SK-N-MC (cell line): ENCODE measurements around the gene SLC27A1.
"Not testable (repeated sequence)": the region's sequence is repeated elsewhere in the genome, so short reads cannot be mapped to it uniquely, and the experiment has no call there.

ENCODE experiments used
- DNase-seq: peaks from one replicate; pipeline ENCODE4 v3.0.0-alpha.2; 2011; ENCODE audit warnings: low read depth, low spot score
- H3K27ac ChIP-seq: fragments of 200-600 bp; sonication (generic); 2 replicates; pipeline ENCODE4 v1.5.1; 2016; ENCODE audit warnings: mixed run types
- H3K36me3 ChIP-seq: fragments of 200-600 bp; sonication (generic); 2 replicates; pipeline ENCODE4 v1.6.1; 2017; ENCODE audit warnings: antibody characterized with exemption, low read length, mixed read lengths; ENCODE audit not compliant: insufficient read depth
- H3K4me3 ChIP-seq: fragments of 200-600 bp; sonication (generic); 2 replicates; pipeline ENCODE4 v1.5.1; 2016
- H3K9ac ChIP-seq: fragments of 200-600 bp; sonication (generic); 2 replicates; pipeline ENCODE4 v1.8.0; 2017; ENCODE audit warnings: mixed run types, mixed read lengths; ENCODE audit not compliant: insufficient read length
- H3K9me3 ChIP-seq: fragments of 200-600 bp; sonication (generic); 2 replicates; pipeline ENCODE4 v1.6.1; 2017; ENCODE audit warnings: low read depth, mild to moderate bottlenecking, antibody characterized with exemption, low read length, moderate library complexity, mixed read lengths
- EZH2 ChIP-seq: fragments of 200-600 bp; sonication (generic); IDR thresholded peaks from one replicate; pipeline ENCODE4 v1.6.1; 2017; ENCODE audit warnings: antibody characterized with exemption
- FOXP2 ChIP-seq: optimal IDR thresholded peaks from 2 replicates; pipeline ENCODE3; 2011; ENCODE audit warnings: mild to moderate bottlenecking, moderate library complexity; ENCODE audit not compliant: insufficient read depth; ENCODE audit errors: extremely low read length, control extremely low read depth
- POLR2AphosphoS5 ChIP-seq: IDR thresholded peaks from 2 replicates; pipeline ENCODE4 v1.6.1; 2012; ENCODE audit warnings: mild to moderate bottlenecking, low read depth, low read length, borderline replicate concordance

The SLC27A1 gene

DNA sequence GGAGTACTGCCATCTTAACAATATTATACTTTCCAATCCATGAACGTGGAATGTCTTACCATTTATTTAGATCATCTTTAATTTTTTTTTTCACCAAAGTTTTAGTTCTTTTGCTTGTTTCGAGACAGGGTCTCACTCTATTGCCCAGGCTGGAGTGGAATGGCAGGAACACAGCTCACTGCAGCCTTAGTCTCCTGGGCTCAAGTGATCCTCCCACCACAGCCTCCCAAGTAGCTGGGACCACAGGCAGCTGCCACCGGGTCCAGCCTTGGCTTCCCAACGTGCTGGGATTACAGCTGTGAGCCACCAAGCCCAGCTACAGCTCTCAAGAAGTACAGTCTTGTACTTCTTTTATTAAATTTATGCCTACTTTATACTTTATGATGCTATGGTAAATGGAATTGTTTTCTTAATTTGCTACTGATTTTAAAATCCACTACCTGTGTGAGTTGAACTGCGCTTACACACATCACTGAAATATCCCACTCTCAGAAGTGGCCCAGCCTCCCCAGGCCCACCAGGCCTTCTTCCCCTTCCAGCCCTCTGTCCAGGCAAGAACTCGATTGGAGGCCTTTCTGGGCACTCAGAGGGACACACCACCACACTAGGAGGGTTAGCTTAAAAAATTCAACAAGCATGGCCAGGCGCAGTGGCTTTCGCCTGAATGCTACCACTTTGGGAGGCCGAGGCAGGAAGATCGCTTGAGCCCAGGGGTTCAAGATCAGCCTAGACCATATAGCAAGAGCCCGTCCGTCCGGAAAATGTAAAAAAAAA is 40.1 kb downstream of the SLC27A1 start:
- peak overlapping the region; percentile 97 for H3K4me3 ChIP-seq
- no peaks in the 10 kb centered on the region for H3K36me3 ChIP-seq
- peak overlapping the region; percentile 96 for H3K9ac ChIP-seq
- DNase-seq: no peak
- no peak overlapping the region for H3K27ac ChIP-seq
- TF ChIP-seq FOXP2 (no peak), POLR2AphosphoS5 (no peak), EZH2 (no peak)
- H3K9me3 ChIP-seq: no peaks in the 10 kb centered on the region

DNA sequence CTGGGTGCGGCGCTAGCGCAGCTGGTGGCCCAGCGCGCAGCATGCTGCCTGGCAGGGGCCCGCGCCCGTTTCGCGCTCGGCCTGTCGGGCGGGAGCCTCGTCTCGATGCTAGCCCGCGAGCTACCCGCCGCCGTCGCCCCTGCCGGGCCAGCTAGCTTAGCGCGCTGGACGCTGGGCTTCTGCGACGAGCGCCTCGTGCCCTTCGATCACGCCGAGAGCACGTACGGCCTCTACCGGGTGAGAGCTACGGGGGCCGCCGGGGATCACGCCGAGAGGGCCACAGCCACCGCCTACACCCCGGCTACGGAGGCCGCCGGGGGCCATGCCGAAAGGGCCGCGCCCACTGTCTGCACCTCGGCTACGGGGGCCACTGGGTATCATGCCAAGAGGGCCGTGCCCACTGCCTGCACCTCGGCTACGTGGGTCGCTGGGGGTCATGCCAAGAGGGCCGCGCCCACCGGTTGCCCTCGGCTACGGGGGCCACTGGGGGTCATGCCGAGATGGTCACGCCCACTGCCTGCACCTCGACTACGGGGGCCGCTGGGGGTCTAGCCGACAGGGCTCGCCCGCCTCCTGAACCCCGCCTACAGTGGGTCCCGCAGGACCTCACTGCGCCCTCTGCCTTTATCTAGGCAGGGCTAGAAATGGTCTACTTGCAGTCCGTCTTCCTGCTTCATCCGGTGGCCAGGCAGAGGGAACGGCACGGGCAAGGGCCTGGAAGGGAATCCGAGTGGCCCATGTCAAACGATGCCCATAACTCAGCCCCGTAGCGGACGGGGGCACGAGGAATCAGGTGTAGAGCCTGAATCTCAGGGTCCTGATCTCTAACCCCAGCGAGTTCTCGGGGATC is 41.6 kb downstream of the SLC27A1 start:
- Histone ChIP-seq H3K4me3 (peak overlapping the region; percentile 97), H3K9me3 (no peaks in the 10 kb centered on the region), H3K27ac (0 out of 2 replicates have a peak overlapping the region, but pooled peaks have one; percentile 62), H3K36me3 (peaks cover 5% of the 10 kb centered on the region; the same call in 1 of the 2 replicates), H3K9ac (peak overlapping the region; percentile 96)
- DNase-seq: no peak
- TF ChIP-seq POLR2AphosphoS5 (no peak), FOXP2 (no peak), EZH2 (no peak)

DNA sequence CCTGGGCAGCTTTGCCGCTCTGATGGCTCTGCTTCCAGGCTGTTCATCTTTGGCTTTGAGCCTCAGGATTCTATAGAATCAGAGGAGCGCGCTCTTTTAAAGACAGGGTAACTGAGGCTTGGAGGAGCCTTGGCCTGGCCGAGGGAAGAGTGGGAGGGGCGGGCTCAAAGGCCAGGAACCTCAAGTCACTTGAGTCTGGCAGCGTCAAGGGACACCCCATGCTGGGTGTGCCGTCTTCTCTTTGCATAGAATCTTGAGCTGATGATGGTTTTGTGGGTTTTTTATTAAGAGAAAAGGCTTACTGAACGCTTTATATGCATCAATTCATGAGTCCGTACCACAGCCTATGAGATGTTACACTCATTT is 42.2 kb downstream of the SLC27A1 start:
- TF ChIP-seq POLR2AphosphoS5 (no peak), EZH2 (no peak)
- peak overlapping the region; percentile 96 for H3K9ac ChIP-seq
- H3K4me3 ChIP-seq: peak overlapping the region; percentile 97
- DNase-seq: no peak
- 0 out of 2 replicates have a peak, but pooled peaks cover 2% of the 10 kb centered on the region for H3K9me3 ChIP-seq
- peaks cover 10% of the 10 kb centered on the region for H3K36me3 ChIP-seq
- H3K27ac ChIP-seq: no peak overlapping the region

DNA sequence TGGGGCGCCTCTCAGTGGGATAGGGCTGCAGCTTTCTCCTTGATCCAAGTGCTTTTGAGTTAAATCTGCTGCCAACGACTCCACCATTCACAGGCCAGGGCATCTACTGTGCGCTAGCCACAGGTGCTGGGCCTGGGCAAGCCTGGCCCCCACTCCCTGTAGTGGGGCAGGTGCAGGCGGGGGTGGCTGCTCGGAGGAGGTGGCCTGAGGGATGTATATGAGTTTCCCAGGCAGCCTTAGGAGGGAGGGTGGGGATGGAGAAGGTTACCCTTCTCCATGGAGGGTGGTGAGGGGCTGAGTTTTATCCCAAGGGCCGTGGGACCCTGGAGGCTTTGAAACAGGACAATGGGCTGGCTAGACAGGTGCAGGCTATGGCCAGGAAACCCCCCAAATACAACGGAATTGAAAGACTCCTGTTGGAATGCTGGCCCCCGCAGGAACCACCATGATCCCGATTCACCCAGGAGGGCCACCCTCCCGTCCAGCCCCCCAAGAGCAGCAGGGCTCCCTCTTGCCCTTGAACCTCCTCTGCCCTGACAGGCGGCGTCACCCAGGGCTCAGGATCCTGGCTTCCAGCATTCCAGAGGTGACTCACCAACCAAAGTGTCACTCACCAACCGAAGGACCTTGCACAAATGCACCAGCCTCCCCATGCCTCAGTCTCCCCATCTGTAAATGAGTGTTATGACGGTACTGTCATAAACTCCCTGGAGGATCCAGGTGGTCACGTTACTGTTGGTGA is 45.3 kb downstream of the SLC27A1 start:
- no peak overlapping the region for H3K9ac ChIP-seq
- H3K27ac ChIP-seq: no peak overlapping the region
- DNase-seq: no peak
- H3K4me3 ChIP-seq: no peak overlapping the region
- 0 out of 2 replicates have a peak, but pooled peaks cover 2% of the 10 kb centered on the region for H3K9me3 ChIP-seq
- TF ChIP-seq FOXP2: no peak
- TF ChIP-seq POLR2AphosphoS5: no peak; the same call in 1 of the 2 replicates
- TF ChIP-seq EZH2: no peak
- peaks cover 17% of the 10 kb centered on the region for H3K36me3 ChIP-seq

DNA sequence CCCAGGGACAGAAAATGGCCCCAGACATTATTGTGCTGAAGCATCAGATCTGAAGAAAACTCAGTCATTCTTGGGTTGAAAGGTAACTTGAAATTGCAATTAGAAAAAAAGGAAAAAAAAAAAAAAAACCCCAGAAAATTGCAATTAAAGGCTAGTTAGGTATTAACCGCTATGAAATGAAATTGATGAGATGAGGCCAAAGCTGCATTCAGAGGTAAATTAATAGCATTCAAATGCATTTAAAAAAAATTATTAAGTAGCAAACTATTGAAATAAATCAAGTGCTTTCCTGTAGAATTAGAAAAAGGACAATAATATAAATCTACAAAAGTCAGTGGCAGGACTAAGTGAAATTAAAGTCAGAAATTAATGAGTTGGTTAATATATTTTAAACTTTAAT is 47.6 kb downstream of the SLC27A1 start:
- DNase-seq: no peak
- Histone ChIP-seq H3K36me3 (peaks cover 17% of the 10 kb centered on the region), H3K9ac (no peak overlapping the region), H3K4me3 (no peak overlapping the region), H3K9me3 (0 out of 2 replicates have a peak, but pooled peaks cover 2% of the 10 kb centered on the region), H3K27ac (no peak overlapping the region)
- TF ChIP-seq FOXP2: no peak
- TF ChIP-seq POLR2AphosphoS5: no peak
- no peak for TF ChIP-seq EZH2

DNA sequence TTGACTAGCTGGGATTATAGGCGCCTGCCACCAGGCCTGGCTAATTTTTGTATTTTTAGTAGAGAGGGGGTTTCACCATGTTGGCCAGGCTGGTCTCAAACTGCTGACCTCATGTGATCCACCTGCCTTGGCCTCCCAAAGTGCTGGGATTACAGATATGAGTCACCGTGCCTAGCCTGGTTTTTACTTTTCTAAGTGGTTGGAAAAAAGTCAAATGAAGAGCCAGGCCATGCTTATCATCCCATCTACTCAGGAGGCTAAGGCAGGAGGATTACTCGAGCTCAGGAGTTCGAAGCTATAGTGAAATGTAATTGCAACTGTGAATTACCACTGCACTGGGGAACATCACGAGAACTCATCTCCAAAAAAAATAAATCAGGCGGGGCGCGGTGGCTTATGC is 48.3 kb downstream of the SLC27A1 start:
- H3K36me3 ChIP-seq: peaks cover 17% of the 10 kb centered on the region
- H3K4me3 ChIP-seq, DNase-seq, H3K9ac ChIP-seq, H3K9me3 ChIP-seq, H3K27ac ChIP-seq: not testable (repeated sequence)

DNA sequence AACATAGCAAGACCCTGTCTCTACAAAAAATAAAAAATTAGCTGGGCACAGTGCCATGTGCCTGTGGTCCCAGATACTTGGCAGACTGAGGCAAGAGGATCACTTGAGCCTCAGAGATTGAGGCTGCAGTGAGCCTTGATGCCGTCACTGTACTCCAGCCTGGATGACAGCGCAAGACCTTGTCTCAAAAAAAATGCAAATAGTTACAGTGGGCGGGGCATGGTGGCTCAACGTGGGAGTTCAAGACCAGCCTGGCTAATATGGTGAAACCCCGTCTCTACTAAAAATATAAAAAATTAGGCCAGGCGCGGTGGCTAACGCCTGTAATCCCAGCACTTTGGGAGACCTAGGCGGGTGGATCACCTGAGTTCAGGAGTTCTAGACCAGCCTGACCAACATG is 49.6 kb downstream of the SLC27A1 start:
- no peak overlapping the region for H3K4me3 ChIP-seq
- no peak for TF ChIP-seq POLR2AphosphoS5
- TF ChIP-seq FOXP2: no peak
- no peak for TF ChIP-seq EZH2
- no peak overlapping the region for H3K27ac ChIP-seq
- no peak overlapping the region for H3K9ac ChIP-seq
- H3K9me3 ChIP-seq: 0 out of 2 replicates have a peak, but pooled peaks cover 2% of the 10 kb centered on the region
- peaks cover 17% of the 10 kb centered on the region for H3K36me3 ChIP-seq
- DNase-seq: no peak

DNA sequence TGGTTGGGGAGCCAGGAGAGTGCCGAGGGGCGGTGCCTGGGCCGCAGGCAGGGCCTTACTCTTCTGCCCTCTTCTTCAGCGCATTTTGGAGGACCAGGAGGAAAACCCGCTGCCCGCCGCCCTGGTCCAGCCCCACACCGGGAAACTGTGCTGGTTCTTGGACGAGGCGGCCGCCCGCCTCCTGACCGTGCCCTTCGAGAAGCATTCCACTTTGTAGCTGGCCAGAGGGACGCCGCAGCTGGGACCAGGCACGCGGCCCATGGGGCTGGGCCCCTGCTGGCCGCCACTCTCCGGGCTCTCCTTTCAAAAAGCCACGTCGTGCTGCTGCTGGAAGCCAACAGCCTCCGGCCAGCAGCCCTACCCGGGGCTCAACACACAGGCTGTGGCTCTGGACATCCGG is 50.5 kb downstream of the SLC27A1 start:
- DNase-seq: no peak
- Histone ChIP-seq H3K9ac (no peak overlapping the region), H3K4me3 (no peak overlapping the region), H3K9me3 (0 out of 2 replicates have a peak, but pooled peaks cover 2% of the 10 kb centered on the region), H3K27ac (no peak overlapping the region), H3K36me3 (peaks cover 16% of the 10 kb centered on the region)
- TF ChIP-seq FOXP2 (no peak), EZH2 (no peak), POLR2AphosphoS5 (no peak)
